ENCODE measurements around the gene CD44.
"Not testable (repeated sequence)": the region's sequence is repeated elsewhere in the genome, so short reads cannot be mapped to it uniquely, and the experiment has no call there.

CD44 gene

DNA sequence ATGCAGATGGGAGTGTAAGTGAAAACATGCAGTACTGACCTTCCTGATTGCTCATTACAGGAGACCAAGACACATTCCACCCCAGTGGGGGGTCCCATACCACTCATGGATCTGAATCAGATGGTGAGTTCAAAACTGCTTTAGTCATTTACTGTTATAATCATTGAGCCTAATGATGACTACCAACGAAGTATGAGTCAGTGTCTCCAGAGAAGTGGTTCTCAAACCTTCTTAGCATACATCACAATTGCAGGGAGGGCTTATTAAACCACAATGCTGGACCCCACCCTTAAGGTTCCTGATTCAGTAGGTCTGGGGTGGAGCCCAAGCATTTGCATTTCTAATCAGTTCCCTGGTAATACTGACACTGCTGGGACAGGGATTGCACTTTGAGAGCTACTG lies 75.8 kb downstream of the CD44 start:
- DNase-seq (ENCODE audit: low spot score in 2 of 2) (peak in 1 of 2 donors; percentile 52), ATAC-seq (peak; percentile 98)
- Mint-ChIP-seq H3K4me1 (peaks cover 42% of the 10 kb centered on the region), H3K27ac (peak overlapping the region; percentile 77), H3K4me3 (no peak overlapping the region), H3K36me3 (peaks cover 100% of the 10 kb centered on the region), H3K9me3 (no peaks in the 10 kb centered on the region)

GRCh38 chr11:35215945-35216344 lies 77.0 kb downstream of the CD44 start:
- no peak overlapping the region for H3K4me3 Mint-ChIP-seq
- no peak for ATAC-seq
- DNase-seq (ENCODE audit: low spot score in 2 of 2), result no peak

DNA sequence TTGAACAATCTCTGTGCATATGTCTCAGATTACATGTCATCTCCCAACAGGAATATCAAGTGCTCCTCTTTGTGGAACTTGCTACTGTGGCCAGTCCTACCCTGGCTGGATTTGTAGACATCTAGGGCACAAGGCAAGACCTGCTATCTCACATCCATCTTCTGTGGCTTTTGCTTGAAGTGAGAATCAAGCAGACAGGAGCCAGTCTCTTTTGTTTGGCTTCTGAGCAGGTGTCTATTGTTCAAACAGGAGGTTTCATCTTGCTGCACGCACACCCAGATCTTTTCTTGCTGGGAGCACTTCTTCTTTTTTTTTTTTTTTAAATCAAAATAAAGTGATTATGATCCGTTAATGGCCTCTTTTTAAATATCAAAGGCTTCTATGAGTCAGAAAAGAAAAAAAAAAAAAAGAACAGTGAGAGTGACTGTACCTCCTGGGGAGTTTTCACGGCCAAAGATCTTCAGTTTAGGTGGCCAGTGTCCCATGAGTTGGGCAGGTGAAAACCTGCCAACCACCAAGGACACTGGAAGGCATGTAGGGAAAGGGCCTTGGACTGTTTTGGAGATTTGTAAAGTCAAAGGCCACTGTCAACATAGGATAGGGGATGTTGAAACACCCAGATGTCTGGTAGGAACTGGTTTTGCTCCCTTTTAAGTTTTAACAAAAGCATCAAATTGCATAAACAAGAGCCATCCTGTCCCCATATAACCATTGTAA lies 78.1 kb downstream of the CD44 start:
- Mint-ChIP-seq H3K4me1 (peaks cover 48% of the 10 kb centered on the region), H3K36me3 (peaks cover 100% of the 10 kb centered on the region), H3K27ac (peak overlapping the region; percentile 88), H3K9me3 (no peaks in the 10 kb centered on the region), H3K4me3 (no peak overlapping the region)
- no peak for ATAC-seq
- no peak for DNase-seq (ENCODE audit: low spot score in 2 of 2)

More at GRCh38 chr11:35215945-35216344, 77.0 kb downstream of the CD44 start:
- Mint-ChIP-seq H3K4me1 (peaks cover 48% of the 10 kb centered on the region), H3K9me3 (no peaks in the 10 kb centered on the region), H3K27ac (peak overlapping the region; percentile 88), H3K36me3 (peaks cover 100% of the 10 kb centered on the region)

GRCh38 chr11:35218956-35219355 lies 80.0 kb downstream of the CD44 start:
- DNase-seq (ENCODE audit: low spot score in 2 of 2) (no peak), ATAC-seq (no peak)
- H3K9me3 Mint-ChIP-seq, result no peaks in the 10 kb centered on the region
- peaks cover 100% of the 10 kb centered on the region for H3K36me3 Mint-ChIP-seq
- no peak overlapping the region for H3K4me3 Mint-ChIP-seq
- H3K4me1 Mint-ChIP-seq, result peaks cover 39% of the 10 kb centered on the region
- H3K27ac Mint-ChIP-seq, result peak overlapping the region; percentile 93

DNA sequence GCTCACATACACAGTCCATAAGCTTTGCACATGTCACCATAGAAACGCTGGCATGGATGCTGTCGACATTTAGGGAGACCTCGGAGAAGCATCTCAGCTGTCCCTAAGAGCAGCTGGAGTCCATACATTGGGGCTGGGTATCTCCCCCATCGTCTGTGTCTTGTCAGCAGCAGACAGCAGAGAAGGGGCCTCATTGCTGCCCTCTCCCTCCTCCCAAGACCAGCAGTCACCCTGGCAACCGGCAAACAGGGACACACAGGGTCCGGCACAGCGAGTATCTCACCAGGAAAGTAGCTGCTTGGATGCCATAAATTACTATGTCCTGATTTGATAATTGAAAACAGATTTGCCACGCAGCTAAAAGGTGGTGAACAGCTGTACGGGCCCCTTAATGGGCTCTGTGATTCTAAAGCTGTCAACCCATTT lies 84.4 kb downstream of the CD44 start:
- H3K4me1 Mint-ChIP-seq, result peaks cover 6% of the 10 kb centered on the region
- no peak overlapping the region for H3K4me3 Mint-ChIP-seq
- peaks cover 100% of the 10 kb centered on the region for H3K36me3 Mint-ChIP-seq
- ATAC-seq (no peak), DNase-seq (ENCODE audit: low spot score in 2 of 2) (no peak)
- no peaks in the 10 kb centered on the region for H3K9me3 Mint-ChIP-seq
- peak overlapping the region; percentile 45 for H3K27ac Mint-ChIP-seq

GRCh38 chr11:35223991-35224390 lies 85.0 kb downstream of the CD44 start:
- Mint-ChIP-seq H3K9me3 (no peaks in the 10 kb centered on the region), H3K4me1 (peaks cover 6% of the 10 kb centered on the region), H3K36me3 (peaks cover 100% of the 10 kb centered on the region), H3K4me3 (no peak overlapping the region), H3K27ac (peak overlapping the region; percentile 45)
- no peak for DNase-seq (ENCODE audit: low spot score in 2 of 2)
- ATAC-seq, result no peak

- Mint-ChIP-seq H3K36me3 (peaks cover 100% of the 10 kb centered on the region), H3K9me3 (no peaks in the 10 kb centered on the region), H3K27ac (peak overlapping the region; percentile 82), H3K4me1 (peaks cover 3% of the 10 kb centered on the region), H3K4me3 (no peak overlapping the region)
- DNase-seq (ENCODE audit: low spot score in 2 of 2), result no peak
- no peak for ATAC-seq
Measured at GRCh38 chr11:35225946-35226520, 87.1 kb downstream of the CD44 start.

- H3K9me3 Mint-ChIP-seq; H3K4me1 Mint-ChIP-seq; ATAC-seq; H3K4me3 Mint-ChIP-seq; DNase-seq (ENCODE audit: low spot score in 2 of 2): not testable (repeated sequence)
- Mint-ChIP-seq H3K36me3 (peaks cover 100% of the 10 kb centered on the region), H3K27ac (peak overlapping the region; percentile 82)
Measured at GRCh38 chr11:35226756-35227155, 87.8 kb downstream of the CD44 start.

DNA sequence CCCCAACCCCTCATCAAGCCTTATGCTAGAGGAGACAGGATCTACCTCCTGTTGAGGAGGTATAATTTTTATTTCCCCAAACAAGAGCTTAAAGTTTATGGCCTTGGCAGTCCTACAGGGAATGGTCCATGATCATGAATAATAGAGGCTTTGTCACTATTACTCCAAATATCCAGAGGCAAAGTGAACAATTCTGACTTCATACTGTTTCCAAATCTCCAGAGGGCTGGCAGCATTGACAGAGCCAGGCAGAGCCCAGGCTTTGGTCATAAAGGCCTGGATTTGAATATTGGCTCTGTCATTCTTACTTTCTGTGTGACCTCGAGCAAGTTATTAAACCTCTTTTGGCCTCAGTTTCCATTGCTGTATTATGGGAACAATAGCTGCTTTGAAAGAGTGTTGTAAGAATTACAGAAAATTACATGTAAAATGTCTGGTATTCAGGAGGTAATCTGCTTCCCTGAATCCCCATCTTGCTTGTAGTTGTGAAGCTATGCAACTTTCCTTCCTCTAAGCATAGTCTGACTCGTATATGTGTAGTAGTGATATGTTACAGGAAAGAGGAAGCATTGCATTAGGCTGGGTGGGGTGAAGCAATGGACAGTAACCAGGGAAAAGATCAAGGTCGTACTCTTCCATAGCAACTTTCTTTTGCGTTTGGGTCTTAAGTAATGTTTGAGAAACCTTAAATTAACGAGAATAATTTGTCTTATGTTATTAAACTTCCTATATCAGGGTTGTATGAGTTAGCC lies 88.8 kb downstream of the CD44 start:
- peaks cover 2% of the 10 kb centered on the region for H3K9me3 Mint-ChIP-seq
- no peak for ATAC-seq
- H3K4me1 Mint-ChIP-seq, result peaks cover 5% of the 10 kb centered on the region
- peak overlapping the region; percentile 82 for H3K27ac Mint-ChIP-seq
- H3K36me3 Mint-ChIP-seq, result peaks cover 93% of the 10 kb centered on the region
- H3K4me3 Mint-ChIP-seq, result no peak overlapping the region
- no peak for DNase-seq (ENCODE audit: low spot score in 2 of 2)

GRCh38 chr11:35228328-35228725 lies 89.4 kb downstream of the CD44 start:
- Mint-ChIP-seq H3K4me1 (peaks cover 5% of the 10 kb centered on the region), H3K4me3 (no peak overlapping the region), H3K27ac (no peak overlapping the region), H3K36me3 (peaks cover 91% of the 10 kb centered on the region), H3K9me3 (peaks cover 2% of the 10 kb centered on the region)
- no peak for DNase-seq (ENCODE audit: low spot score in 2 of 2)
- no peak for ATAC-seq

DNA sequence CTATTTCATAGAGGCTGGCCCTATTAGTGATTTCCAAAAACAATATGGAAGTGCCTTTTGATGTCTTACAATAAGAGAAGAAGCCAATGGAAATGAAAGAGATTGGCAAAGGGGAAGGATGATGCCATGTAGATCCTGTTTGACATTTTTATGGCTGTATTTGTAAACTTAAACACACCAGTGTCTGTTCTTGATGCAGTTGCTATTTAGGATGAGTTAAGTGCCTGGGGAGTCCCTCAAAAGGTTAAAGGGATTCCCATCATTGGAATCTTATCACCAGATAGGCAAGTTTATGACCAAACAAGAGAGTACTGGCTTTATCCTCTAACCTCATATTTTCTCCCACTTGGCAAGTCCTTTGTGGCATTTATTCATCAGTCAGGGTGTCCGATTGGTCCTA lies 91.4 kb downstream of the CD44 start:
- ATAC-seq (no peak), DNase-seq (ENCODE audit: low spot score in 2 of 2) (no peak)
- no peak overlapping the region for H3K4me3 Mint-ChIP-seq
- H3K27ac Mint-ChIP-seq, result peak overlapping the region; percentile 50
- peaks cover 4% of the 10 kb centered on the region for H3K9me3 Mint-ChIP-seq
- peaks cover 73% of the 10 kb centered on the region for H3K36me3 Mint-ChIP-seq
- peaks cover 21% of the 10 kb centered on the region for H3K4me1 Mint-ChIP-seq

DNA sequence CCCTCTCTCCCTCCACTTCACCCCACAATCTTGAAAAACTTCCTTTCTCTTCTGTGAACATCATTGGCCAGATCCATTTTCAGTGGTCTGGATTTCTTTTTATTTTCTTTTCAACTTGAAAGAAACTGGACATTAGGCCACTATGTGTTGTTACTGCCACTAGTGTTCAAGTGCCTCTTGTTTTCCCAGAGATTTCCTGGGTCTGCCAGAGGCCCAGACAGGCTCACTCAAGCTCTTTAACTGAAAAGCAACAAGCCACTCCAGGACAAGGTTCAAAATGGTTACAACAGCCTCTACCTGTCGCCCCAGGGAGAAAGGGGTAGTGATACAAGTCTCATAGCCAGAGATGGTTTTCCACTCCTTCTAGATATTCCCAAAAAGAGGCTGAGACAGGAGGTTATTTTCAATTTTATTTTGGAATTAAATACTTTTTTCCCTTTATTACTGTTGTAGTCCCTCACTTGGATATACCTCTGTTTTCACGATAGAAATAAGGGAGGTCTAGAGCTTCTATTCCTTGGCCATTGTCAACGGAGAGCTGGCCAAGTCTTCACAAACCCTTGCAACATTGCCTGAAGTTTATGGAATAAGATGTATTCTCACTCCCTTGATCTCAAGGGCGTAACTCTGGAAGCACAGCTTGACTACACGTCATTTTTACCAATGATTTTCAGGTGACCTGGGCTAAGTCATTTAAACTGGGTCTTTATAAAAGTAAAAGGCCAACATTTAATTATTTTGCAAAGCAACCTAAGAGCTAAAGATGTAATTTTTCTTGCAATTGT lies 92.3 kb downstream of the CD44 start:
- Mint-ChIP-seq H3K4me1 (peaks cover 30% of the 10 kb centered on the region), H3K9me3 (peaks cover 4% of the 10 kb centered on the region)

GRCh38 chr11:35232891-35233330 lies 93.9 kb downstream of the CD44 start:
- H3K27ac Mint-ChIP-seq, result peak overlapping the region; percentile 46
- H3K36me3 Mint-ChIP-seq, result peaks cover 47% of the 10 kb centered on the region
- DNase-seq (ENCODE audit: low spot score in 2 of 2) (no peak), ATAC-seq (no peak)
- H3K4me1 Mint-ChIP-seq, result peaks cover 42% of the 10 kb centered on the region
- peaks cover 4% of the 10 kb centered on the region for H3K9me3 Mint-ChIP-seq
- H3K4me3 Mint-ChIP-seq, result no peak overlapping the region

More for the DNA sequence above, 92.3 kb downstream of the CD44 start:
- DNase-seq (ENCODE audit: low spot score in 2 of 2) (no peak), ATAC-seq (no peak)
- peaks cover 64% of the 10 kb centered on the region for H3K36me3 Mint-ChIP-seq
- H3K27ac Mint-ChIP-seq, result peak overlapping the region; percentile 50
- no peak overlapping the region for H3K4me3 Mint-ChIP-seq

GRCh38 chr11:35233518-35233917 lies 94.5 kb downstream of the CD44 start:
- DNase-seq (ENCODE audit: low spot score in 2 of 2), result no peak
- H3K27ac Mint-ChIP-seq, result peak overlapping the region; percentile 46
- H3K9me3 Mint-ChIP-seq, result peaks cover 4% of the 10 kb centered on the region
- H3K4me3 Mint-ChIP-seq, result no peak overlapping the region
- peaks cover 47% of the 10 kb centered on the region for H3K36me3 Mint-ChIP-seq
- no peak for ATAC-seq
- H3K4me1 Mint-ChIP-seq, result peaks cover 48% of the 10 kb centered on the region

All from stimulated activated effector memory CD8-positive, alpha-beta T cell treated with anti-CD3 and anti-CD28 coated beads, Interleukin-12 subunit alpha, Interleukin-12 subunit beta, amount 100 ng/mL, for 72 hours (primary cell).